GM21360 (cell line): Measurements from ENCODE around the gene TAS1R2.
"Not testable (repeated sequence)": the region's sequence is repeated elsewhere in the genome, so short reads cannot be mapped to it uniquely, and the experiment has no call there.

Source experiments
- ATAC-seq: cut with Tn5 transposase; IDR thresholded peaks from one replicate; pipeline ENCODE4 v1.9.1; 2021; ENCODE audit warnings: mild to moderate bottlenecking, moderate library complexity; ENCODE audit not compliant: unreplicated experiment

The TAS1R2 gene

GRCh38 chr1:18884419-18884717 lies 24.9 kb upstream of the TAS1R2 start:
- no peak for ATAC-seq

GRCh38 chr1:18883636-18884418 lies 24.4 kb upstream of the TAS1R2 start:
- ATAC-seq, result no peak

- no peak for ATAC-seq
Observed at GRCh38 chr1:18883079-18883478, 23.6 kb upstream of the TAS1R2 start.

- ATAC-seq, result no peak
Observed at GRCh38 chr1:18882486-18882885, 23.0 kb upstream of the TAS1R2 start.

- no peak for ATAC-seq
Observed at GRCh38 chr1:18881642-18882431, 22.4 kb upstream of the TAS1R2 start.

- ATAC-seq, result no peak
Observed at GRCh38 chr1:18881164-18881563, 21.7 kb upstream of the TAS1R2 start.

- no peak for ATAC-seq
Observed at GRCh38 chr1:18880585-18880984, 21.1 kb upstream of the TAS1R2 start.

- no peak for ATAC-seq
Observed at GRCh38 chr1:18879791-18880309, 20.4 kb upstream of the TAS1R2 start.

- ATAC-seq, result no peak
Observed at GRCh38 chr1:18879215-18879790, 19.8 kb upstream of the TAS1R2 start.

- no peak for ATAC-seq
Observed at GRCh38 chr1:18878538-18879214, 19.2 kb upstream of the TAS1R2 start.

- ATAC-seq, result no peak
Observed at GRCh38 chr1:18877282-18877681, 17.8 kb upstream of the TAS1R2 start.

GRCh38 chr1:18876210-18876609 lies 16.8 kb upstream of the TAS1R2 start:
- no peak for ATAC-seq

GRCh38 chr1:18875796-18876128 lies 16.3 kb upstream of the TAS1R2 start:
- no peak for ATAC-seq

GRCh38 chr1:18875107-18875795 lies 15.8 kb upstream of the TAS1R2 start:
- ATAC-seq, result no peak

- ATAC-seq, result no peak
Observed at GRCh38 chr1:18874600-18874999, 15.1 kb upstream of the TAS1R2 start.

- no peak for ATAC-seq
Observed at GRCh38 chr1:18874036-18874435, 14.6 kb upstream of the TAS1R2 start.

- ATAC-seq, result no peak
Observed at GRCh38 chr1:18872071-18872611, 12.7 kb upstream of the TAS1R2 start.

GRCh38 chr1:18871401-18872070 lies 12.1 kb upstream of the TAS1R2 start:
- ATAC-seq, result no peak

- ATAC-seq, result no peak
Observed at GRCh38 chr1:18870957-18871356, 11.5 kb upstream of the TAS1R2 start.

- ATAC-seq, result not testable (repeated sequence)
Observed at GRCh38 chr1:18870595-18870865, 11.1 kb upstream of the TAS1R2 start.
